HEK293T (cell line): ENCODE results near the gene SPATA12.

Source experiments
- ARNT ChIP-seq: fragments of 450-650 bp; IDR thresholded peaks from 2 replicates; pipeline ENCODE4 v1.6.1; 2017; ENCODE audit warnings: mild to moderate bottlenecking
- BHLHE40 ChIP-seq: fragments of 450-650 bp; IDR thresholded peaks from 2 replicates; pipeline ENCODE4 v1.6.1; 2016; ENCODE audit warnings: mild to moderate bottlenecking, moderate library complexity, borderline replicate concordance
- ELF4 ChIP-seq: fragments of 450-650 bp; IDR thresholded peaks from 2 replicates; pipeline ENCODE4 v1.6.1; 2017; ENCODE audit warnings: antibody characterized with exemption
- FOXM1 ChIP-seq: fragments of 450-650 bp; IDR thresholded peaks from 2 replicates; pipeline ENCODE4 v1.6.1; 2017; ENCODE audit warnings: mild to moderate bottlenecking, borderline replicate concordance
- L3MBTL2 ChIP-seq: fragments of 450-650 bp; conservative IDR thresholded peaks from 2 replicates; pipeline ENCODE4 v1.6.1; 2016; ENCODE audit warnings: mild to moderate bottlenecking
- NFRKB ChIP-seq: fragments of 450-650 bp; IDR thresholded peaks from 2 replicates; pipeline ENCODE4 v1.6.1; 2016; ENCODE audit warnings: mild to moderate bottlenecking, moderate library complexity
- PKNOX1 ChIP-seq: fragments of 450-650 bp; IDR thresholded peaks from 2 replicates; pipeline ENCODE4 v1.6.1; 2016
- SP1 ChIP-seq: fragments of 450-650 bp; IDR thresholded peaks from 2 replicates; pipeline ENCODE4 v1.6.1; 2017
- TARDBP ChIP-seq: fragments of 450-650 bp; IDR thresholded peaks from 2 replicates; pipeline ENCODE4 v1.6.1; 2016

- no peak for TF ChIP-seq BHLHE40
- no peak for TF ChIP-seq SP1
- no peak for TF ChIP-seq NFRKB
- TF ChIP-seq PKNOX1: no peak
- TF ChIP-seq FOXM1: no peak
- TF ChIP-seq ELF4: no peak
- no peak for TF ChIP-seq ARNT
- TF ChIP-seq TARDBP: no peak
- no peak for TF ChIP-seq L3MBTL2
Measured at GRCh38 chr3:57015912-57016311, 44.6 kb upstream of the SPATA12 start.
